HG03565 (cell line): ENCODE data around the gene USP49.
"Not testable (repeated sequence)": the region's sequence is repeated elsewhere in the genome, so short reads cannot be mapped to it uniquely, and the experiment has no call there.

Source experiments
- ATAC-seq: cut with Tn5 transposase; IDR thresholded peaks from one replicate; pipeline ENCODE4 v1.9.1; 2021; ENCODE audit warnings: mild to moderate bottlenecking, moderate library complexity; ENCODE audit not compliant: unreplicated experiment

The USP49 gene

DNA sequence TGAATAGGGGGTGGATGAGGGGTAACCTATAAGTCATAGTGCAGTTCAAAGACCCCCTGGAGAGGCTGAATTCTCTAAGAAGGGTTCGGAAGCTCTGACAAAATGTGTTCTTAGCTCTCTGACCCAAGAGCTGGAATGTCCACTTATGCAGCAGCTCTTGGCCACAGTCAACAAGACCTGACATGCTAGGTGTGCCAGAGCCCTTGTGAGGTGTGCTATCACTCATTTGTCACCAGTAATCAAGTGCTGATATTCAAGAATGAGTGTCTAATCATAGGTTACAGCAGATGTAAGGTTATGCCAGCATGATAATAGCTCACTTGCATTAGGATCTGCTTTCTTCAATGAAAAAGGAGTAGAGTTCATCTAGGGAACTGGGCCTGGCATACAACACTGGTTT is 79.6 kb downstream of the USP49 start:
- ATAC-seq, result no peak

DNA sequence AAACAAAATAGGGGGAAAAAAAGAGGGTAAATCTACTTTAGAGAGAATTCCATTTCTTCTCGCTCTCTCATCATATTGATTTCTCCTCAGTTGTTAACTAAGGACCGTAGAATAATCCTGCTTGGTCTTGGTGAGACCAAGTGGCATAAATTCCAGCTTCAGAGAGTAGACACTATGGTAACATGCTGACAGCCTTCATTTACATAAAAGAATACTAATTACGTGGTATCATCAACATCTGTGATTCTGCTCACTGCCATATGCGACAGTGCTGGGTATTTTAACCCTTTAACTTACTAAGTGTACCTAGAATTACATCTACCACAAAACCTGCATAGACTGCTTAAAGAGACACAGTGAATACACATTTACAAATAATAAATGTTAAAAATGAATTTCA is 80.5 kb downstream of the USP49 start:
- no peak for ATAC-seq

- no peak for ATAC-seq
These were observed 81.2 kb downstream of the USP49 start for GRCh38 chr6:41813956-41814355.

- no peak for ATAC-seq
These were observed 81.7 kb downstream of the USP49 start for GRCh38 chr6:41813469-41813868.

DNA sequence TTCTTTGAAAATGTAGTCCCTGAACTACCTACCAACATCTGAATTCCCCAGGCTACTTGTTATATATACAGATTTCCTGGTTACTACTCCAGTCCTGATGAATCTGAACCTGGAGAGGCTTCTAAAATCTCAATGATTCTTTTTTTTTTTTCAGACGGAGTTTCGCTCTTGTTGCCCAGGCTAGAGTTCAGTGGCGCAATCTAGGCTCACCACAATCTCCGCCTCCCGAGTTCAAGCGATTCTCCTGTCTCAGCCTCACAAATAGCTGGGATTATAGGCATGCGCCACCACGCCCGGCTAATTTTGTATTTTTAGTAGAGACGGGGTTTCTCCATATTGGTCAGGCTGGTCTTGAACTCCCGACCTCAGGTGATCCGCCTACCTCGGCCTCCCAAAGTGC is 83.2 kb downstream of the USP49 start:
- ATAC-seq, result not testable (repeated sequence)

DNA sequence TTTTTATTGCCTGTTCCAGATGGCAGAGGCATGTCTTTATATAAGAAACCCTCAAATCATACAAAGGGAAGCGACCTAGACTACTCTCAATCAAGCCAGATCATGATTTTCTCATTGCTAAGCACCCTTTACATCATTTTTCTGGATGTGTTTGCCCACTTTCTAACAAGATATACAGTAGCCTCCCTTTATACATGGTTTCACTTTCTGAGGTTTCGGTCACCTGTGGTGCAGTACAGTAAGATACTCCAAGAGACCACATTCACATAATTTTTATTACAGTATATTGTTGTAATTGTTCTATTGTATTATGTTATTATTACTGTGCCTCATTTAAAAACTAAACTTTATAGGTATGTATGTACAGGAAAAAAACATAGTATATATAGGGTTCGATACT is 84.1 kb downstream of the USP49 start:
- ATAC-seq, result no peak

GRCh38 chr6:41805830-41806774 is 89.1 kb downstream of the USP49 start:
- no peak for ATAC-seq

DNA sequence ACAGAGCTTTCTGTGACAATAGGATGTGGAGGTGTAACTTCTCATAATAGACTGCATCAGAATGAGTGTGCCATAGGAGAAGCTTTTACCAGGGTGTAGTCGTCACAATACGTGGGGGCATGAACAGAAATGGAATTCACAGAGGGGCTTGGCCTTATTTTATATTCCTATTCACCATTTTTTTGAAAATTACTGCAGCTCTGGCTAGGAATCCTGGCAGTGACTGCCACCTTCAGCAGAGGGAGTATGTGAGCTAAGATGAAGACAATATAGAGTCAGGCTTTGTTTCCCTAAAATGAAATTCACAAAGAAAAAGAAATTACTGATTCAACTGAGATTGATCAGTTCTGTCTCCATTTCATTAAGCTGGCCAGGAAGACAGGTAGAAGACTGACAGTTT is 93.8 kb downstream of the USP49 start:
- ATAC-seq, result no peak

GRCh38 chr6:41799559-41799911 is 95.6 kb downstream of the USP49 start:
- ATAC-seq, result no peak

GRCh38 chr6:41798901-41799558 is 96.1 kb downstream of the USP49 start:
- no peak for ATAC-seq

- ATAC-seq, result no peak
These were observed 98.7 kb downstream of the USP49 start for GRCh38 chr6:41796474-41796873.

DNA sequence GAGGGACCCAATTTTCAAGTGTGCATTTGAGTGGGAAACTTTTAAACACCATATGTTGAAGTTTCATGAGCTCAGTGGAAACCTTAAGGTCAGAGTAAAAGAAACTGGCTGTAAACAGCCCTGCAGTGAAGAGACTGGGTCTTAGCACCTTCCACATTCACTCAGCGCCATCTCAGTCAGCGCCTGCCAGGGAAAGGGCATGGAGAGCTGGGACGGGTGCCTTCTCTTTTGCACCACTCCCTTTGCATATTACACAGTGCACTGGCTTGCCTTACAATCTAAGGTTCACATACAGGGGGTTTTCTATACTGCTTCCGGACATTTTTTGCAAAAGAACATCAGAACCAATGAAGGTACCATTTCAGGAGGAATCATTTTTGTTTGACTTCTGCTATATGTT is 103.2 kb downstream of the USP49 start:
- ATAC-seq, result no peak

GRCh38 chr6:41791305-41791704 is 103.9 kb downstream of the USP49 start:
- no peak for ATAC-seq

DNA sequence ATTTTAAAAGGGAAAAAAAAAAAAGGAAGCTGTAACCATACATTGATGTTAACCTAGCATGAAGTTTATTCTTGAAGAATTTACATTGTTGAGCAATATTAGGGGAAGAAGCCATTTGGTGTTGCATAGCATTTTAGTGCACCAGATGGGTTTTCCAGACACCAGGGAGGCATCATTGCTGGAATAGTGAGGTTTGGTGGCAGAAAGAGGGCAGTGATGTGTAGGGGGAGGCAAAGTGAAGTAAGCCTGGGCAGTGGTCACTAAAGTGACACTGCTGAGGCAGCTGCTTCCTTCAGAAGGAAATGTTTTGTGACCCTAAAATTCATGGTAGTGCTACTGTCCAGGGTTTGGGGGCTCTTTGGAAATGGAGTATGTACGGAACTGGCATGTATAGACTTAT is 105.1 kb downstream of the USP49 start:
- ATAC-seq, result no peak

DNA sequence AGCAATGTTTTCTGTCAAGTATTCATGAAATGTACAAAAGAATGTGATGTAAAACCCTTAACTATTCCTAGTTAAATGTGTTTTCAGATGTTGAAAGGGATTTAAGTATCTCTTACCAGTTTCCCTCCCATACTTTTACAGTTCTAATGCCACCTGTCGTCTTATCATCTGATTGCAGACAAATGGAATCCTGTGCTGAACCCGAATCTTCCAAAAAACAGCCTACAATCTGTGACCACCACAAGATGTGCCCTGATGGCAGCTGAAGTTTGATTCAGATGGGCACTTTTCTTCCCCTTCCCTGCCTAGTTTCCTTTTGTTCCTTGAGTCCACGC is 105.8 kb downstream of the USP49 start:
- no peak for ATAC-seq

- peak; percentile 71 for ATAC-seq
These were observed 107.8 kb downstream of the USP49 start, which contains the start of gene TOMM6 for GRCh38 chr6:41787219-41787917. Gene TOMM6 (plus strand): TSS chr6:41787694. CDS start chr6:41787698, 4 bp downstream.

DNA sequence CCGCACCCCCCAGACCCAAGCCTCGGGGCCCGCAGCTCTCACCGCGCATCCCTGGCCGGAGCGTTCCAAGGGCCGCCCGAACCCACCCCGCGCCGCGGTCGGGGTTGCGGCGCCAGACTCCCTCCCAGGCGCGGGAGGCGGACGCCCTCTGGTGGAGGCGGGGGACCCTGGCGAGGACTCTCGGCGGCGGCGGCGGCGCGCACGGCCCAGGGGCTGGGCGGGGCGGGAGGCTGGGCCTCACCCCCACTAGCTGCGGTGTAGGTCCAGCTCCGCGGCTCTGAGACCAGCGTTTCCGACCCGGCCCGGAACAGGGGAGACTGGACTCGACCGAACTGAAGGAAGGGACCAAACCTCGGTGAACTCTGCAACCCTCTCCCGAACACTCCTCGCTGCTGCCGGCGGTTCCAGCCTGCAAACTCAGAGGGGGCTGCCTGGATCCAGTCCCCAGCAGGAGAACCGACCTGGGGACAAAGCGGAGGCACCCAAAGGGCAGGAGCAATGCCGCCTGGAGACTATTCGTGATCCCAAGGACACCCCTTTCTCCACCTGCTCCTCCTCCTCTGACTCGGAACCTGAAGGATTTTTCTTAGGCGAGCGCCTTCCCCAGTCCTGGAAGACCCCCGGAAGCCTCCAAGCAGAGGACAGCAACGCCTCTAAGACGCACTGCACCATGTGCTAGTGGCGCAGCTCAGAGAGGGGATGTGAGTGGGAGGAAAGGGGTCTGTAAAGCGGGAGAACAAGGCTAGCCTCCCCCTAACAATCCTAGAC is 108.5 kb downstream of the USP49 start:
- ATAC-seq, result peak; percentile 43

DNA sequence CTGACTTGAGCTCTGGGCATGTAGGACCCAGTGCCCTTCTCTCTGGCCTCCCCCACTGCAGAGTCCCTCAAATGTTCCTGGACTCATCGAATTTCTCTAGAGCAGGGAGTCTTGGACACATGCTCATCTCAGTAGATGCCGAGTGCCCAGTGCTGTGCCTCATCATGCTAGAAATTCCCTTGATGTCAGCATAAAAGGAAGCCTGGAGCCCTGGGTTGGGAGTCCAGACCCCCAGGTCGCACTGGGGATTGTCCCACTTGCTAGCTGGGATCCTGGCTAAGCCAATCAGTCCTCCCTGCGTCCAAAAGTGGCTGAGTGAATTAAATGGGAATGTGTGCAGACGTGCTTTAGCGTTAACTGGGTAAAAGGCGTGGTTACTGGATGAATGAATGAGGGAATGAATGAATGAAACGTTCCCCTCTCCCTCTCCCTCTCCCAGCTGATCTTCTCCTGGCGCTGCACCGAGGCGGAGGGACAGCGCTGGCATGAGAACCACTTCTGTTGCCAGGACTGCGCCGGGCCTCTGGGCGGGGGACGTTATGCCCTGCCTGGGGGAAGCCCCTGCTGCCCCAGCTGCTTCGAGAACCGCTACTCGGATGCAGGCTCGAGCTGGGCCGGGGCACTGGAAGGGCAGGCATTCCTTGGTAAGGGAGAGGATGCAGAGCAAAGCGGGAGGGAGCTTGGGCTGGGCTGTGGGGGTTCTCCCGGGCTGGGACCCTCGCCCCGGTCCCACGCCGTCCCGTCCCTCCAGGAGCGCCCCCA is 109.3 kb downstream of the USP49 start:
- ATAC-seq, result no peak

GRCh38 chr6:41785254-41785653 is 109.9 kb downstream of the USP49 start:
- ATAC-seq, result no peak

- no peak for ATAC-seq
These were observed 110.5 kb downstream of the USP49 start for GRCh38 chr6:41784581-41785171.
